Subcutaneous adipose tissue (tissue), 4 donors: ENCODE results near the gene NT5M. TPM values are rescaled to one million over a fixed set of nuclear protein-coding genes. Genes with fewer than 3 reads are reported as not detected.

ENCODE experiments used
- CTCF ChIP-seq: fragments of 450-650 bp; IDR thresholded peaks from one replicate; pipeline ENCODE4 v1.5.1; 2016; ENCODE audit warnings: low read depth, mild to moderate bottlenecking, control low read depth, antibody characterized with exemption, moderate library complexity
- total RNA-seq, 4 donors: library from RNA; depleted of rRNA; stranded (reverse); fragments of >200 nt; gene quantifications; one replicate each; pipeline ENCODE4 v1.1.0, GENCODE V29; 2016

NT5M gene
- total RNA-seq, 4 donors from 2014 or later, result 2.1 to 2.6 (median 2.4) TPM

GRCh38 chr17:17322516-17323510 is 19.6 kb downstream of the NT5M start:
- TF ChIP-seq CTCF, result no peak

DNA sequence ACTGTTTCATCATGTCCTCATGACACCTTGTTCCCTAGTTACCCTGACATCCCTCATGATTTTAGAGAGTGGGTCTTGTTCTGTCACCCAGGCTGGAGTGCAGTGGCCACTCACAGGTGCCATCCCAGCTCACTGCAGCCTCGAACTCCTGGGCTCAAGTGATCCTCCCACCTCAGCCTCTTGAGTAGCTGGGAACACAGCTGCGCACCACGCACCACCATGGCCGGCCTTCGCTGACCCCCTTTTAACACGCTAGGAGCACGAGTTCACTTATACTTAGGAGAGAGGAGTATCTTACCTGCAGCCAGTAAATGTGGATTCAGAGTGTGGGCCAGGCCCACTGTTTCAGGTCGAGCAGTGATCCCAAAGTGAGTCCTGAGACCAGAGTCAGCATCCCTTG is 21.4 kb downstream of the NT5M start:
- TF ChIP-seq CTCF, result no peak

DNA sequence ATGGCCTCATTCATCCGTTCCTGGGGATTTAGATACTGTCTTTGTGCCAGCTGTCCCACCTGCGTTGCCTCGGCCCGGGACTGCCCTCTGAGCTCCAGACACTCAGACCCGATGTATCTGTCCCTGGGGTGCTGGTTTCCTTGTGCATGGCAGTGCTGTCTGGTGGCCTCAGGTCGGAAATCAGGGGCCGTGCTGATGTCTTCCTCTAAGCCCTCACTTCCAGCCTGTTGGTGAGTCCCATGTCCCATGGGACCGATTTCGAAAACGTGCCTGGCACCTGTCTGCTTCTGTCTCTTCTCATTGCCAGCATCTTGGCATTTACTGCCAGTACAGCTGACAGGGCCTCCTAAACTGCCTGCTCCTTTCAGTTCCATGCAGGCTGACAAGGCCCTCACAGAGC is 22.1 kb downstream of the NT5M start:
- TF ChIP-seq CTCF, result no peak

- TF ChIP-seq CTCF, result no peak
Measured at GRCh38 chr17:17325816-17326215, 22.6 kb downstream of the NT5M start.

DNA sequence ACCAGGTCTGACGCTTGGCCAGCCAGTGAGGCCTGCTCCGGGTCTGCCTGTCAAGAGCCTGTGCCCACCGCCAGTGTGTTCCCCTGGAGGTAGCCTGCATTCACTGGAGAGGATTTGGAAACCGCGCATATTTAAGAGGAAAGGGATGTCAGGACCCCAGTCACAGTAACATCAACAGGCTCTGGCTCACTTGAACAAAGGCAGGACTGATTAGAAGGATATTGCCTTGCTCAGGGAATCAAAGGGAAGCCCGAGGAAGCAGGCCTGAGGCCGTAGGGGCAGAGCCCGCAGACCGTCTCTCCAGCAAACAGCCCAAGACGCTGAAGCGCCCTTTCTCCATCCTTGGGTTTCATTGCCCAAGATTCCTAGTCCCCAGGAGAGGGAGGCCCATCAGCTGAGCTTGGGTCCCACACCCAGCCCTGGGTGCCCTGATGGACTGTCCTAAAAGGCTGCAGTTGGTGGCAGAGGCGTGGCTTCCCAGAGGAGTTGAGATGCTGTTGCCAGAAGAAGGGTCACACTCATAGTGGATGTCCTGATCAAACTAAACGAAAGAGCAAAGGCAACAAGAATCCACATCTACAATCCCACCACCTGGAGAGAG is 23.2 kb downstream of the NT5M start:
- no peak for TF ChIP-seq CTCF

DNA sequence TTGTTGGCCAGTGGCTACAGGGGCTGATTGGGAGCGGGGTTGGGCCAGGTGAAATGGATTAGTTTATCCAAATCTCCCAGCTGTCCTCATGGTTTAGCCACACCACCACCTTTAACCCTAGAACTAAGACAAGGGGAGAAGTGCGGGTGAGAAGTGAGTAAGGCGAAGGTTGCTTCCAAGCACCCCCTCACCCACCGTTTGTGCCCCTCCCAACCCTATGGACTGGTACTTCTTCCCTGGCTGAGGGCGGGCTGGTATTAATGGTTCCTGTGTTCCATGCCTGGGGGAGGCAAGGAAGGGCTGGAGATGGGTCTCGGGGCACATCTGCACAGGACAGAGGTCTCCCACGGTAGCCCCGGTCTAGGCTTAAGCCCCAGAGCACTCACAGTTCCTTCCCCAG is 25.1 kb downstream of the NT5M start:
- no peak for TF ChIP-seq CTCF

GRCh38 chr17:17341452-17341851 is 38.3 kb downstream of the NT5M start:
- no peak for TF ChIP-seq CTCF
